C4-2B (cell line): Measurements from ENCODE around the gene AOC1.

Experiments
- ZFX ChIP-seq: fragments of 450-650 bp; IDR thresholded peaks from 2 replicates; pipeline ENCODE4 v1.6.1; 2017
- TF ChIP-seq, protein P1 (sequence below): fragments of 450-650 bp; conservative IDR thresholded peaks from 2 replicates; pipeline ENCODE4 v1.5.1; 2017; ENCODE audit warnings: mild to moderate bottlenecking

- TF ChIP-seq, protein P1, sequence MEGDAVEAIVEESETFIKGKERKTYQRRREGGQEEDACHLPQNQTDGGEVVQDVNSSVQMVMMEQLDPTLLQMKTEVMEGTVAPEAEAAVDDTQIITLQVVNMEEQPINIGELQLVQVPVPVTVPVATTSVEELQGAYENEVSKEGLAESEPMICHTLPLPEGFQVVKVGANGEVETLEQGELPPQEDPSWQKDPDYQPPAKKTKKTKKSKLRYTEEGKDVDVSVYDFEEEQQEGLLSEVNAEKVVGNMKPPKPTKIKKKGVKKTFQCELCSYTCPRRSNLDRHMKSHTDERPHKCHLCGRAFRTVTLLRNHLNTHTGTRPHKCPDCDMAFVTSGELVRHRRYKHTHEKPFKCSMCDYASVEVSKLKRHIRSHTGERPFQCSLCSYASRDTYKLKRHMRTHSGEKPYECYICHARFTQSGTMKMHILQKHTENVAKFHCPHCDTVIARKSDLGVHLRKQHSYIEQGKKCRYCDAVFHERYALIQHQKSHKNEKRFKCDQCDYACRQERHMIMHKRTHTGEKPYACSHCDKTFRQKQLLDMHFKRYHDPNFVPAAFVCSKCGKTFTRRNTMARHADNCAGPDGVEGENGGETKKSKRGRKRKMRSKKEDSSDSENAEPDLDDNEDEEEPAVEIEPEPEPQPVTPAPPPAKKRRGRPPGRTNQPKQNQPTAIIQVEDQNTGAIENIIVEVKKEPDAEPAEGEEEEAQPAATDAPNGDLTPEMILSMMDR = no peak
- TF ChIP-seq ZFX = no peak
Measured at GRCh38 chr7:150803161-150803860, 49.0 kb upstream of the AOC1 start.
